COLO668 (cell line): ENCODE results near the gene IFNG-AS1.

Experiments
- DNase-seq: peaks from one replicate; lab custom pipeline; 2025; ENCODE audit not compliant: unreplicated experiment; lab: John Stamatoyannopoulos, UW

The IFNG-AS1 gene

DNA sequence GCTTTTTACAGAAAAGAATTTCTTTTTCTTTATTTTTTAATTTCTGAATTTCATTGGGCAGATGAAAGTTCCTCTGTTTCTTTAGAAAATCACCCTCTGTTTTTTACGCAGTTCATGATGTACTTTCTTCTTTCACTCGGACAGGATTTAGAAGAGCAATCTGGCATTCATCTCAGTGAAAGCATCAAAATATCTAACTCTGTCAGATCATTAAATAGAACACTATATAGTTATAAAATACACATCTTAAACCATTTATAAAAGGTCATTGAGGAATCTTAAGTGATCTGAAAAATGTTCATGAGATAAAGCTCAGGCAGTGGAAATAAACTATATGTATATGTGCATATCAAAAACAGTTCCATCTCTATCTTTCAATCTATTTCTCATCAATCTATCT lies 3.9 kb downstream of the IFNG-AS1 start:
- no peak for DNase-seq

DNA sequence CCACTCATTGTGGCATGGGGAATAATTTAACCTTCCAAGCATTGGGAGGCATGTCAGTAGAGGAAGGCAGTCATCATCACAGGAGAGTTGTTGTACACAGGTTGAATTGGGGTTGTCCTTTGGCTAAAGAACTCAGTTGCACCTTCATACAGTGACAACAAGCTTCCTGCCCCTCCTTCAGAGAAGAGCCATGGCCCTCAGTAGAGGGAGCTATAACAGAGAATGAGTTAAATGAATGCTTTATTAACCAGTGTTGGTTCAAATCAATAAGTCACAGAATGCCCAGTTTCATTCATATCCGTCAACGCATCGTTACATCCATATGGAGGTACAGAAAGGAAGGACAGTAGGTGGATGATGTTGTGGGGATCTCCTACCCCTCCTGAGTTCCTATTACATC lies 4.8 kb downstream of the IFNG-AS1 start:
- no peak for DNase-seq

DNA sequence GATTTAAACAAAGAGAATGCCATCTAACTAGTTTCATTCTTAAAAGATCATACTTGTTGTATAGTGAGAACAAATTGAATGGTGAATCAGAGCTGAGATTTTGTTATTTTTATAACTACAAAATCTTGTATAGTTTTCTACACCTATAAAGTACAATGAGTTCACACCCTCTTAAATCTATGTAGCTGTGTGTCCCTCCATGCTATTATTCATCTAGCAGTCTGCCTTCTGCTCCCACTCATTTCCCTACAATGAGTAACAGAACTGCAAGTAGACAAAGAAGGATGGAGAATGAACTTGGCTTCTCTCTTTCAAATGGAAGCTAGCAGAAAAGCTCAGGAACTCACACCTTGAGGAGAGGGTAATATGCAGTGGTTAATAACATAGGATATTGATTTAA lies 7.1 kb downstream of the IFNG-AS1 start:
- DNase-seq = no peak

DNA sequence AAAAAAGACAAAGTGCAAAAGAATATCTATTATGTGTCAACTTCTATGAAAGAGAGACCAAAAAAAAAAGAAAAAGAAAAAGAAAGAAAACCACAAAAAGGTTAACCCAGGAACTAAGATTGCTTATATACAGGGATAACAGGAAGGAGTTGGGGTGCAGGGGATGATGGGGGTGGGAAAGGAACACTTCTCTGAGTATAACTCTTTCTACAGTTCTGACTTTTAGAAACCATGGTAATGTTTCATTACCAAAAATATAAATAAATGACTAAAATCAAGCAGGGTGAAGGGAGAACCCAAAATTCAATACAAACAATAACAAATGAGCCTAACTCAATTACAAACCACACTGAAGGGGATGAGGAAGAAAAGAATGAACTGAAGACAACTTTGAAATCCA lies 9.1 kb downstream of the IFNG-AS1 start:
- DNase-seq = no peak

DNA sequence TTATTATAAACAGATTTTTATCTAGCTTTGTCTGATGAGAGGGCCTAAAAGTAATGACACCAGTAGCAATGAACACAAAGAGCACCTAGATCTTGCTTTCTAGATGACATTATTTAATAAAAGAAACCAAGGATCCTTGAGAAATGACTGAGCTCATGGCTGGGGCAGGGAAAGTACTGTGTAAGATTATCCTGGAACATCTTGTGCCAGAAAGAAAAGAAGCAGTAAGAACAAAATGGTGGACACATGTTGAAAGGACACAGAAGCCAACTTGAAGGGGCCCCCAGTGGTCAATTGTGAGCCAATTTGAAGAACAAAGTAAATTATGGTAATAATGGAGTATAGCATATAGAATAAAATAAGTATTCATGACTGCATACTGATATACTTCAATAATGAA lies 10.0 kb downstream of the IFNG-AS1 start:
- DNase-seq = no peak

DNA sequence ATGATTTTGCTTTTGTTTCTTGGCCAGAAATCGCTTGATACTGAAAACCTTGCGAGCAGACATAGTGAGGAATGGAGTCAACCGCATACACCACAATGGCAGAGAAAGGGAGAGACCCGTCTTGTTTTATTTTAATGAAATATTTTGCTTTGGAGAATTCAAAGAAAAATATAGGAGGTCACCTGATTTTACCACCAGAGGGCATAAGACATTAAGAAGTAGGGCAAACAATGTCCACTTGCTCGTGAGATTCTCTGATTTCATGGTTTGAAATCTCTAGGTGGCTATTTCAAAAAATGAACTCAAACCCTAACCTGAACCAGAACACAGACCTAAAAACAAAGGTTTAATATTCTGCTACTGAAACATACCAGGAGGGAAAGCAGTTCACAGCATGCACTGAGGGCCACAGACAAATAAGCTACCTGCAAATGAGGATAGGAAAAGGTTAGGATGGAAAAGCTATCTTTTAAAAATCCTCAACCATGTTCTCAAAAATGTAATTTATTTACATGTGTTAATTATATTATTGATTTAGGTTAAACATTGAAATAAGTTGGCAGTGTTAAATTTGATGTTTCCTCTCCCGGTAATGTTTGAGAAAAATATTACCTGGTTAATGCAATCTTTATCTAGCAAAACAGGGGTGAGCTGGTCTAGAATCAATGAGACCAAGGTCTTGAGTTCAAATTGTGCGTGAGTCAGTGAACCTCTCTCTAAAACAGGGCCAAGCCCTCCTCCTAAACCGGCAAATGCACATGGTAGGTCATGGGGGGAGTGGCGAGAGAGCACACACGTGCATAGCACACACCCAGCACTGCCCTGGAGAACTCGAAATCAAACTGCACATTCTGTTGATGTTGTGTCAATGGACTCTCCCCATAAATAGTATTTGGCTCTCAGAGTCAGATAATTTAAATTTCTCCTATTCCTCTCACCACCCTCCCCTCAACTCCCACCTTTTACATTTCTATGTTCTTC lies 12.5 kb downstream of the IFNG-AS1 start:
- no peak for DNase-seq

DNA sequence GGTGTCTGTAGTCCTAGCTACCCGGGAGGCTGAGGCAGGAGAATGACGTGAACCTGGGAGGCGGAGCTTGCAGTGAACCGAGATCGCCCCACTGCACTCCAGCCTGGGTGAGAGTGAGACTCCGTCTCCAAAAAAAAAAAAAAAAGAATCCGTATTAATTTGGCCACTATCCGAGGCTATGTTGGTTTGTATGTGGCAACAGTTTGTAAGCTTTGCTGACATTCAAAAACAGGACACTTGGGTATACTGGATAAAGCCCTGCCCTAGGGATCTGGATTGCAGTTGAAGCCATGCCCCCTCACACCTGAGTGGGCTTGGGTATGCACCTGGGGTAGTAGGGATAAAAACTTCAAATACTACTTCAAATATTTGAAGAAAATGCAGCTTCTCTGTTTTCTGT lies 14.5 kb downstream of the IFNG-AS1 start:
- DNase-seq = no peak

DNA sequence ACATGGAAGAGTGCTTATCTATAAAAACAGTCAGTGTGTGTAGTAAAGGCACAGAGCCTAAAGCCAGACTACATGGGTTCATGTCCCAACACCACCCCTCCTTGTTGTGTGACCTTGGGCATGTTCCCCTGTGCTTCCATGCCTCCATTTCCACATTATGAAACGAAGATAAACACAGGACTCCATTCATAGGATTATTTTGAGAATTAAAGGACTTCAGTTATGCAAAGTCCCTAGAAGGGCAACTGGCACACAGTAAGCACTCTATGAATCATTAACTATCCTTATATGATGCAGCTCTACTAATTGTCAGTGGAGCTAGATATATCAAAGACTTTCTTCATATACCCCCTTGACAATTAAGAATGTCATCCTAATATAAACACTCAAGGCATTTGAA lies 17.8 kb downstream of the IFNG-AS1 start:
- no peak for DNase-seq

DNA sequence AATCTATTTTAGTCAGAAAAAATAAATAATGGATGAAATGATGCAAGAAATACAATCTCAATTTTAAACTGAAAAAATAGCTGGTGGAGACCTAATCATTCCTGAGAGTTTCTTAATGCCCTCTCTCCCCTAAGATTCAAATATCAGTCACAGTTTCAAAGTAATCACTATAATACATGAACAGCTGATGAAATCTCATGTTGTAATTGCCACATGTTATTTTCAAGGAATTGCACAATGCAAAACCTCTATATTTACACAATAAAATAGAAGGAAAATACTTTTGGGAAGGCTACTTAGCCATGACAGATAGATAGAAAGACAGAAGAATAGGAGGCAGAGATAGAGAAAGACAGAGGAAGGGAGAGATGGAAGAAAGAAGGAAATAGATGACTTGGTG lies 18.2 kb downstream of the IFNG-AS1 start:
- DNase-seq = no peak

DNA sequence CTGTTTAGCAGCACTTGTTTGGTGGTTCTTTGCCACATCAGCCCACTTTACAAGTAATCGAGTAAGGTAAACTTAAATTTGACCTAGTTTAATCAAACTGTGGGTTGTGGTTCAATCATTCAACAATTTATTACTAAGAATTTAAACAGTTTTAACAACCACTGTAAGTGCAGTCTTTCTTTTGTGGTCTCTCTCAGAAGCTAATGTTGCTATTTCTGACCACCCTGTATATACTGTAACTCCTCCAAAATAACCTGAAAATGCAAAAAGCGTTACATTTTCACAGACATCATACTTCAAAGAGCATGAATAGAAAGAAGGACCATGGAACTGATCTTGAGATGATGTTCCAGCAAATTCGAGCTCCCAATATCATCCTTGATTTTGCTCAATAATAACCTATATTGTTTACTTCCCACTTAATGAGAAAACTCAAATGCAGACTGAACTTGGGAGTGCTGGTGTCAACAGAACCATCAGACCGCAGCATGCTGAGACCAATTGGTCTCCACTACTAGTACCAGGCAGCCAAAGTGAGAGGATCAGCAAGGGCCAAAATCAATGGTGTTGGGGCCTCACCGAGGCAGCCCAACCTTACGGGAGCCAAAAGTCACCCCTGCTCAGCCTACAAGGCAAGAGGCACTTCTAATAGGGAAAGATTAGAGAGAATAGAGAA lies 22.1 kb downstream of the IFNG-AS1 start:
- no peak for DNase-seq

DNA sequence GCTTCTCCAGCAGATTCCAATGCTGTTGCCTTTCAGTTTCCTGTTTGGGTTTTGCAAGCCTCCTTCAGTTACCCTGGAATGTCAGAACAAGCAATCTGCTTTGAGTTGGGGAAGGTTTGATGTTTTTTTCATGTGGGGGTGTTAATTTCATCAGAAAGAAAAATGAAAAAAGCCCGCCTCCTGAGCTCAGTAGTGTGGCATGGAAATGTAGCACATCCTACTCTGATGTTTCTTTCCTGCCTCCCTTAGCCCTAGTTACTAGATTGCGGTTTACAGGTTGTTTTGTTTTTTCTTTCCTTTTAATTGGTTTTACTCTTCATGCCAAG lies 22.6 kb downstream of the IFNG-AS1 start:
- DNase-seq = no peak

DNA sequence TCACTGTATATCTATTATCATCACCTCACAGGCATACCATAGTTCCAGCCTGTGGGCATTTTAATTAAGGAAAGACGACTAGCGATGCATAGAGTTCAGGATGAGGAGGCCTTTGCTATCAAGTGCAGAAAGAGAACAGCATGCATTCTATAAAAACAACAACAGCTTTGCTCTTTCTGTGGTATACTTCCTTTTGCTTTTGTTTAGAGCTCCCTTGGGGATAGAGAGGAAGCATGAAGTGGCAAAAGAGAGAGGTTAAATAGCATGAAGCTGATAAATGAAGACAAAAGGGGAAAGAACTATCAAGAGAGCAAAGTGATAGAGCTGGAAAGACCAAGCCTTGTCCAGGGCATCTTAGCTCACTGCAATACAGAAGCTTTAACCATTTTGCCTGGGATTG lies 23.5 kb downstream of the IFNG-AS1 start:
- DNase-seq = no peak

DNA sequence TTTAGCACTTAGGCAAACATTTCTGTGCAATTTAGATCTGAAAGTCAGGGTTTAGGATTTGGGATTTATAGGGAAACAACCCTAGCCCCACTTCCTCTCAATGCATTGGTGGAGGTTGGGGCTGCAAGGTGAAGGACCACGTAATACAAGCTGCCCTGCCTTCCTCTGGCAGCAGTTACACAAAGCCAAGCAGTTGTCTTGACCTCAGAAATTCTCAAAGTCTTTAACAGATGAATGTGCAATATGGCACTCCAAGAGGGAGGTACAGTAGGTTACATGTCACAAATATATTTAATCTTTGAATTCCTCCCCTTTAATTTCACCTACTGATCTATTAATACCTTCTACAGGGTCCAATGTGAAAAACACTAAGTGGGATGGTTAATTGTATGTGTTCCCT lies 23.9 kb downstream of the IFNG-AS1 start:
- DNase-seq = no peak

DNA sequence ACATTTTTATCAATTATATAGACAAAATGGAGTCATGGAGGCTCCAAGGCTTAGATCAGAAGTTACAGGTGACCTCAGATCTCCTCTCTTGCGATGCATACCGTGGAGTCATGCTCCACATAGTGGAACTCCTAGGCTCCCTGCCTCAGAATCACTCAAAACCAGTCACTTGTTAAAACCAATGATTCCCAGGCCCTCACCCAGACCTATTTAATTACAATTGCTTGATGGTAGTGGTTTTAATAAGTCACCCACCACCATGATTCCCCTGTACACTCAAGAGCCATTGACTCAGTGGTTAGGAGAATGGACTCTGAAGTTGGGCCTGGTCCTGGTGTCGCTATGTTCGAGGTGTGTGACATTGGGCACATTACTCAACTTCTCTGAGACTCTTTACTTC lies 26.9 kb downstream of the IFNG-AS1 start:
- no peak for DNase-seq

DNA sequence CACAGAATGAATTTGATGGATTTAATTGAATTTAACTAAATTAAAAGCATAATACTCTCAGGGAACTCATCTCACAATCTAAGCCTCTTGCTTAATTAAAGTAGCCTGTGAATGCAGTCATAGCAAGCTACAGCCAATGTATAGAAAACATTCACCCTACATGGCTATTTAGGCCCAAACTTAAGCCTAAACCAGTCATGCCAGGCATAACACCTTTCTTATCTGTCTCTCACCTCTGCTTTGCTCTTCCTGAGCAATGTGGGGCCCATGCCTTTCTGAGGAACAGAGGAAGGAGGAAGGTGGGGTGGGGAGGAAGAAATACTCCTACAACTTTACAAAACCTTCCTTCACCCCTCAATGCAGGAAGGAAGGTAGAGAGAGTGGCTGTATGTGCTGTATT lies 29.1 kb downstream of the IFNG-AS1 start:
- no peak for DNase-seq

DNA sequence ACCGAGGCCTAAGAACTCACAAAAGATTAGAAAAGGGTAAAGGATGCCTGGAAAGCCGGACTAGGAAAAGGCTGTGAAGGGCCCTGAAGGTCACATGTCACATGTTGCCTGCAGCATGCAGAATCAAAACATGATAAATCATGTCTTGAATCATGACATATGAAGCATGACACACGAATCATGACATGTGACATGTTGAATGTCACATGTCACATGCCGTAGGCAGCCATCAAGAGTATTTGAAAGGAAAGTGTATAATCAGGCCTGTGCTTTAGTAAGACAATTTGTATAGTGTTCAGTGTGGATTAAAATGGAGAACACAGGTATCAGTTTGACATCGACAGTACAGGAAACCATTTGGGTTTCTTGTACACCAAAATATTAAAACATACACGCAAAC lies 30.8 kb downstream of the IFNG-AS1 start:
- DNase-seq = no peak

DNA sequence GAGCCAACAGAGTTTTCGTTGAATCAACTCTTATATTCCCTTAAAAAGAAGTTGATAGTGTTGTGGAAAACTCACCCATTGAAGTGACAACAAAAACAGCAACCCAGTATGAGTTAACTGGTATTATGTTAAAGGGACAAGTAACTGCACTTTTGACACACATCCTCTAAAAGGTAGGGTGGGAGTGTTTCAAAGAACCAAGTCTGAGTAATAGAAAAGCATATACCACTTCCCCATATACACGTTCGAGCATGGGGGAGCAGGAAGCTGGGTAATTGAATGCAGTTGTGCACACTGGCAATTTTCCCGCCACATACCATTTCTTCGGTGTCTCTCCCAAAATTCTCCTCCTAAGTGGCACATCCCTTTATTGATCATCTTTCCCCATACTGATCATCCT lies 31.5 kb downstream of the IFNG-AS1 start:
- DNase-seq = no peak

DNA sequence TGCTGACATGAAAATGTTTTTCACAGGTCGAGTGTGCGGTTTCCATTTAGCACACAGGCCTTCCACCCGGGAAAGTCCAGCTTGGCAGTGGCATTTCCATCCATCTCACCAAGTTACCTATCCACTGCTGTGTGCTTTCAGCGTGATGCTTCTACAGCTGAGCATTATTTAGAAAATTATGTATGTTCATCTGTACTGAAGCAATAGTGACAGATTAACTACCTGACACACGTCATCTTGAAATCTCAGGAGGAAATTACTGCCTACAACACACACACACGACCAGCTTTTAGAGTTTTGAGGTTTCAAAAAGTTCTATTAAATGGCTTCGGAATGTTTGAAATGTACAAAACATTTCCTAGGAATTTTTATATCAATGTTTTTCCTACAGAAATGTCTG lies 39.4 kb downstream of the IFNG-AS1 start:
- DNase-seq = no peak

DNA sequence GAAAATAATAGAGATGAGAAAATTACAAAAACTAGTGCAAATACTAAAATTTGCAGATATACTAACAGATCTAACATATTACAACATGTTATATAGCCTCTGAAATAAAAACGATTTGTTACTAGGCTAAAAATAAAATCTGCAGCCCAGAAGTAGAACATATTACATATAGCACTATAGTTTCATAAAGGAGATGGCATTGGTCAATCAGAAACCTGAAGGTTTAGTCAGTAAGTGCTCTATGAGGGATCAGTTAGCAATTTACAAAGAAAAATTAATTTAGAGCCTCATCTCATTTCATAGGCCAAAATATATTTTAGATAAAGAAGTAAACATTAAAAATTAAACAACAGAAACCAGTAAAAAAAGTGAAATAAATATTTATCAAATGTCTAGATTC lies 41.0 kb downstream of the IFNG-AS1 start:
- DNase-seq = no peak

DNA sequence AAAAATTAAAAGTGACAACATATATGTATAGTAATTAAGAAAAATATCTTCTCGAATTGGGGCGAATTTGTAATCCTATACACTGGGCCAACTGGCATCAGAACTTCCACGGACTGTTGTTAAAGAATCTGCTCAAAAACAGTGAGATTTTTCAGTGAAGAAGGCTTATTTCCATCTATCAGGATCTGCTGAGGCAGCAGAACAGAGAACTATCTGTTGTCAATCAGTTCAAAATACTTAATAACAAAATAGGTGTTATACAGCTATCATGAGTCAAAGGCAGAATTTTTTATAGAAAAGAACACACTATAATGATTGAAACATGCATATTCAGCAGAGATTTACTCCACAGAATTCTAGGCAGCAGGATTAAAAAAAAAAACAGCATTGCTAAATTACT lies 41.9 kb downstream of the IFNG-AS1 start:
- no peak for DNase-seq

DNA sequence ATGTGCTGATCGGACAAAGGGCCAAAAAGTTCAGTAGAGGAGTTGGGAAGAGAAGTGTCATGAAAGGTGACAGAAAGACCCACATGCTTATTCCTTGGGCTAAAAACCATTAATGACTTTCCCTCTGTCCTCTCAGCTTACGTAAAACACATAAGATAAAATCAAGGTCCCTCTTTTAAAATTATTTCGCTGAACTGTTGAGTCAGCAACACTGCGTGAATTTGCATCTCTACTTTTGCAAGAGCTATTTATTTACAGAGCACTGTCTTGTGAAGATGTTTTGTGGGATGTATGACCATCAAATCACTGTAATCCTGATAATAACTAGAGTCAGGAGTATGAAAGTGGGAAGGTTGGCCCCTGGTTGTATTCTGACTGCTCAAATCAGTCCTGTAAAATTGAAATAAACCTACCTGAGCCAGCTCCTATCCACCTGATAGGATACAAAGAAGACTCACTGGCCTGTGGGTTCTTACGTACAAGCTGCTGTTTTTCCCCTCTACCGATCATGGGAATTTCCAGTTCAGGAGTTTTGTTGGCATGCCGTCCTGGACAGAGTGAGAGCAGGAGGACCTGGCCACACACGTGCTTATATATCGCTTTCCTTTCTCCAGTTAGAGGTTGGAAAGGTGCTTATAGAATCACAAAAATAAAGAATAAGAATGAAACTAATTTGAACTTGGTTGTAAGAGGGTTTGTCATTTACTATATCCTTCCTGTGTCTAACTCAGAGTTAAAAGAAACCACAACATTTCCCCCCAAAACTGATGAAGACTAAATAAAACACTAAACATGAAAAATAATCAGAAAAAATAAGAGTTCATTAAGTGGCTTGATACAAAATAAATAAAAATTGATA lies 42.9 kb downstream of the IFNG-AS1 start:
- no peak for DNase-seq

DNA sequence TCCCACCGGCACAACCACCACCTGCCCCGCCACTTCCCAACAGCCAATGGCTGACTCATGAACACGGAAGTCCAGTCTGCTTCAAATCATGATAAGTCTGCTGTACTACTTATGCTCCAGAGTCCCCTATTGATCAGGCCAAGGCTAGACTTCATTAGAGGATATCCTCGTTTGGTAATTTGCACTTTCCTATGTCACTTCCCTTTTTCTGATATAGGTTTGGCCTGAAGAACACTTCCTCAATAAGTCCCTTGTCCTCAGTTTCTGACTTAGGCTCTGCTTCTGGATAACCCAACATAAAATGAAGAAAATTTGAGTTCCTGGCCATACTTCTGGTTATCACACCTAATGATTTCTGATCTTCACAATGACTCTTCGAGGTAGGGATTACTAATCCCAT lies 45.3 kb downstream of the IFNG-AS1 start:
- no peak for DNase-seq
